NCI-H128 (cell line): ENCODE measurements around the gene ARRB2.
"Not testable (repeated sequence)": the region's sequence is repeated elsewhere in the genome, so short reads cannot be mapped to it uniquely, and the experiment has no call there.

ENCODE experiments used
- DNase-seq: peaks from one replicate; lab custom pipeline; 2025; ENCODE audit not compliant: unreplicated experiment; lab: John Stamatoyannopoulos, UW

Gene ARRB2

GRCh38 chr17:4699401-4700056, 10.9 kb upstream of the ARRB2 start:
- DNase-seq = not testable (repeated sequence)

- no peak for DNase-seq
These were observed 9.3 kb upstream of the ARRB2 start for GRCh38 chr17:4701116-4701515.

DNA sequence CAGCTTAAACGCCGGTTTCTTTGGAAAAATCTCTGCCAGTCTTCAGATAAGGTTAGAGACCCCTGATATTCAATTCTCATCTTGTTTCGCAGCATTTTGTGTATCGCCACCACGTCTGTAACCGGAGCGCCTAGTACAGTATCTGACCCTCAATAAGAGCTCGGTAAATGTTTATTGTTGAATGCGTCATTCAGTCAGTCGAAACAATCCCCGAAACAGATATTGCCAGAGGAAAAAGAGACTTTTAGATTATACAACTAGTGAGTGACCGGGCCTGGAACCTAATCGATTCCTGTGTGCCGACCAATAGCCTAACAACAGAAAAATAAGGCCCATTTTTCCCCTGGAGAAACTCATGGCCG, 7.1 kb upstream of the ARRB2 start:
- DNase-seq = no peak

DNA sequence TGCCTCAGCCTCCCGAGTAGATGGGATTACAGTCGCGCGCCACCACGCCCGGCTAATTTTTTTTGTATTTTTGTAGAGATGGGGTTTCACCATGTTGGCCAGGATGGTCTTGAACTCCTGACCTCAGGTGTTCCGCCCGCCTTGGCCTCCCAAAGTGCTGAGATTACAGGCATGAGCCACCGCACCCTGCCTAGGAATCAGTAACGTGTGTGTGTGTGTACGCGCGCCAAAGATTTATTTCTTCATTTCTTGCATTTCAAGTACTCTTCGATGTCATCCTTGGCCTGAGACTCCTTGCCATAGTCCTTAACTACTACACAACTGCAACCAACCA, 5.9 kb upstream of the ARRB2 start:
- DNase-seq = not testable (repeated sequence)

DNA sequence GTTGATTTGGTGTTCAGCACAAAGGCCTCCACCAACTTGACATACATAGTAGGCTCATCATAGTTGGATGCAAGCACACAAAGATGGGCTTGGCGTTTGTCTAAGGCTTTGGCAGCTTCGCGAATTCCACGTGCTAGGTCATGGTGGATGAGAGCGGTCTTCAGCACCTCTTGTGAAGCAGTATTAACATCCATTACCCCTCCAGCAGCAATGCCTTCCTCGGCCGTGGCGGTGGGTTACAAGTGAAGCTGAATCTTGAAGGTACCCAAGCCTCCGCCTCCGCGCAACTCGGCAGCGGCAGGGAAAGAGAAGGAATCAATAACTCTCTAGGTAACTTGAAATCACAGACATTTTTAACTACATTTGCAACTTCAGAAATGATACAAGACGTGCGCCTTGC, 5.4 kb upstream of the ARRB2 start:
- no peak for DNase-seq

DNA sequence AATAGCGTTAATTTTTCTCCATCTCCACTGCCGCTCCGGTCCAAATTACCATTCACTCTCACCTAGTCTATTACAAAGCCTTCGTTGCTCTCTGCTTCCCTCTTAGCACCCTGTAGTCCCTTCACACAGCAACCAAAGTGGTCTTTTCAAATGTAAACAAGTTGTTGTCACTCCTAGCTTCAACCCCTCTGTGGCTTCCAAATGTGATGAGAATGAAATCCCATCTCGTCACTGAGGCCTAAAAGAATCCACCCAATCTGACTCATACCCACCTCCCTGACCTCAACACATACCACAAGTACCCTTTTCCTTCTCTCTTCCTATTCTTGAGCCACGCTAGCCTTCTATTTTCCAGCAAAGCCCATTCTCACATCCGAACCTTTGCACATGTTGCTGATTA, 4.3 kb upstream of the ARRB2 start:
- DNase-seq = no peak

- no peak for DNase-seq
These were observed 2.0 kb upstream of the ARRB2 start for GRCh38 chr17:4708436-4708835.

- DNase-seq = no peak
These were observed 532 bp downstream of the ARRB2 start for GRCh38 chr17:4710693-4711634.

DNA sequence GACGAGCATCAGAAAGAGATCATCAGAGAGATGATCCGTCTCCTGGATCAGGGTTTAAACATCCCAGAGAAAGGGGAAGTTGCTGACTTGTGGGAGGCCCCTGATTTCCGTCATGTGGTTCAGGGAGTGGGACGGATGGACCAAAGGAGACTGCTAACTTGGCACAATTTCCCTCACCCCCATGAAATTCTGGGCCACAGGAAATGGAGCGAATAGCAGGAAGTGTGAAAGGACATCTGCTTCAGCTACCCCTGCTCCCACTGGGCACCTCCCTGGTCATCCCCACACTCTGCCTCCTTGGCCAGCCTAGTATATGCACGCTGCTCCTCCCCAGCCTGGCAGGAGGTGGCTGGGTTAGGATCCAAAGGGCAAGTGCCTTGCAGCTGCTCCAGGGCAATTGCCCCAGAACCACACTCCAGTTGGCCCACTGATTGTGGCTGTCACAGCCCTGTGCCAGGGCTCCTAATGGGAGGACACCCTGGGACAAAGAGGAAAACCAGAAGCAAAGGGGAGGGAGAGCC, 1.3 kb downstream of the ARRB2 start:
- DNase-seq = no peak

DNA sequence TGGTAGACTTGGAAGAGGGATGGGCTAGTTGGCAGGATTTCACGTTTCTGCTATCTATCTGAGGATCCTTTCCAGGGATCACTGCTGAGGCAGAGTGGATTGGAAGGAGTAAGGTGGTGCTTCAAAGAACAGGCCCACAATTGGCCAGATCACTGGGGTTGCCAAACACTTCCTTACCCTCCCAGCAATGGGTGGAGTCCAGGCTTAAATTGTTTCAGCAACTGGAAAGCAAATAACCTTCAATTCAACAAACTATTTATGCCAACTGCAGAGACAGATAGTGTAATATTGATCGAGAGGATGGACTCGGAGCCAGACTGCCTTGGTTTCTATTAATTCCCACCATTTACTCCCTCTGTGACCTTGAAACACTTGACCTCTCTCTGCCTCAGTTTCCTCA, 2.1 kb downstream of the ARRB2 start:
- DNase-seq = no peak

GRCh38 chr17:4714340-4715062, 4.1 kb downstream of the ARRB2 start:
- DNase-seq = not testable (repeated sequence)

DNA sequence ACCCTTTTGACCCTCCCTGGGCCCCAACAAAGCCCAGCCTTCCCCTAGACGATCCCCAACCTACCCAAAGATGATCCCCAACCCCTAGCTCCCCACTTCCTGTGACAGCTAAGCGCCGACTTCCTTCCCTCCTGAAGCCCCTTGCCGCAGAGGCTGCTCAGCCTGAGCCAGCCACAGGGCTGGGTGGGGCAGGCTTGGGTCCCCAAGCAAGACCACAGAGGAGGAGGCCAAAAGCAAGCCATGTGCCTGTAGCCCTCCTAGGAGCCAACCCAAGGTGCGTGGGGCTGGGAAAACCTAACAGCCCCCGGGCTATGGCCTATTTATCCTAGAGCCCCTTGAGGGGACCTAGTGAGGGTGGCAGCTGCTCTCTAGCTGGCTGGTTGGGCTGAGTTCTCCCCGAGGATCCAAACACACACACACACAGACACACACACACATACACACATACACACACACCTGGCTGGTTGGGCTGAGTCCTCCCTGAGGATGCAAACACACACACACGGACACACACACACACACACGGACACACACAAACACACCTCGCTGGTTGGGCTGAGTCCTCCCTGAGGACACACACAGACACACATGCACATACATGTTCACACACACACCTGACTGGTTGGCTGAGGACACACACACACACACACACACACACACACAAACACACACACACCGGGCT, 4.8 kb downstream of the ARRB2 start:
- no peak for DNase-seq

GRCh38 chr17:4716081-4716480, 5.6 kb downstream of the ARRB2 start:
- no peak for DNase-seq

DNA sequence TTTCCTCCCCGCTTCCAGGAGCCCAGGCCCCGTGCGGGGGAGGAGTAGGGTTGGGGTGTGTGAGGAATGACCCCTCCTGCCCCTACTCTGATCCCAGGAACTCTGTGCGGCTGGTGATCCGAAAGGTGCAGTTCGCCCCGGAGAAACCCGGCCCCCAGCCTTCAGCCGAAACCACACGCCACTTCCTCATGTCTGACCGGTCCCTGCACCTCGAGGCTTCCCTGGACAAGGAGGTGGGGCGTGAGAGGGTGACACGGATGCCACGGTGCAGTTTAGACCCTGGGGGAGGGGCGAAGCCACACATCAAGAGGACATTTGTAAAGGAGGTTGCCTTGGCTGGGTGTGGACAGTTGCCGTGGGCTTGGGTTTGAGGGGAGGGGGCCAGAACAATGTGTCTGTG, 7.4 kb downstream of the ARRB2 start:
- DNase-seq = no peak

GRCh38 chr17:4718276-4718675, 7.8 kb downstream of the ARRB2 start:
- no peak for DNase-seq

DNA sequence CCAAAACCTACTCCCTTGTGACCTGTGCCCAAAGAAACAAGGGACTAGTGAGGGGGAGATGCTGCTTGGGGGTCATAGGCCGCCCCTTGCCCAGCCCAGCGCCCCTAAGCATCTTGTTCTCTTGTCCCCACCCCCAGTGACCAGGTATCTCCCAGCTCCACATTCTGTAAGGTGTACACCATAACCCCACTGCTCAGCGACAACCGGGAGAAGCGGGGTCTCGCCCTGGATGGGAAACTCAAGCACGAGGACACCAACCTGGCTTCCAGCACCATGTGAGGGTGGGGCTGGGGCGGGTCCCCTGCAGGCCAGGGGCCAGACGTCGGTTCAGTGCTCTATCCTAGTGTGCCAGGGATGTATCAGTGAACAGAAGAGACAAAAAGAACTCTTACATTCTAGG, 8.7 kb downstream of the ARRB2 start:
- DNase-seq = no peak

DNA sequence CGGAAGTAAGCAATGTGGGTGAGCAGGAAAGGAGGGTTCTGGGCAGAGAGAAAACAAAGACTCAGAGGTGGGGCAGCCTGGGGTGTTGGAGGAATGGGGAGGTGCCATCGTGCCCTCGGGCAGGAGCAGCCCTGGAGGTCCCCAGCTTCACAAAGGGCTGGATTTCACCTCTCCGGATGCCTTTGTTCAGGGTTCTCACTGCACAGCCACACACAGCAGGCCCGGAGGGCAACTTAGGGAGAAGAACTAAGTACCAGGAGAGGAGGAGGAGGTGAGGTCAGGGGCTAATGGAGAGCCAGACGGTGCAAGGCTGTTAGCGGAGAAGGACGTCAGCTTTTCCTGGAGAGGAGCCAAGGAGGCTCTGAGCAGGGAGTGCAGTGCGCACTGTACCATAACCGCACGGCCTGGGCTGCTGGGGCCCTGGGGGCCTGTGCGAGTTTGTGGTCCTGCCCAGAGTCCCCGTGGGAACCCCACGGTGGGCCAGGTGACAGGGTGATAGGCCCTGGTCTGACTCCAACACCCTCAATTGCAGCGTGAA, 9.3 kb downstream of the ARRB2 start:
- no peak for DNase-seq

GRCh38 chr17:4720787-4721186, 10.4 kb downstream of the ARRB2 start:
- DNase-seq = no peak

- DNase-seq = no peak
These were observed 11.0 kb downstream of the ARRB2 start for GRCh38 chr17:4721203-4722135.
